PC-3 (cell line): Measurements from ENCODE around the gene C2CD3. TPM values are rescaled to one million over a fixed set of nuclear protein-coding genes. Genes with fewer than 3 reads are reported as not detected.

ENCODE experiments used
- ATAC-seq: fragments of 200-7000 bp; cut with Tn5 transposase; 2 replicates; pipeline ENCODE4 v1.9.1; 2020; ENCODE audit warnings: mild to moderate bottlenecking, moderate library complexity
- BruUV-seq: library from RNA; stranded (reverse); fragments of 400-500 nt; replicated peaks from 2 replicates; lab custom pipeline; 2021; lab: Mats Ljungman, UMichigan
- CTCF ChIA-PET: fragments of 300-600 bp; sonication (Branson Sonifier 250); formaldehyde crosslinking; loops from one replicate; lab custom pipeline; 2022; ENCODE audit warnings: antibody characterized with exemption; lab: Charles Lee
- POLR2A ChIA-PET: fragments of 300-600 bp; sonication (Branson Sonifier 250); formaldehyde crosslinking; loops from one replicate; lab custom pipeline; 2022; ENCODE audit warnings: antibody characterized with exemption; ENCODE audit not compliant: unreplicated experiment; lab: Charles Lee
- DNase-seq: peaks from one replicate; pipeline ENCODE4 v3.0.0-alpha.2; 2015
- H2AFZ ChIP-seq: fragments of 300-600 bp; sonication (generic); 2 replicates; pipeline ENCODE4 v1.6.0; 2016; ENCODE audit warnings: antibody characterized with exemption, low read length
- H3F3A ChIP-seq: fragments of 300-600 bp; sonication (generic); one replicate; pipeline ENCODE4 v1.6.0; 2017; ENCODE audit warnings: antibody characterized with exemption, low read length, control low read depth, mild to moderate bottlenecking; ENCODE audit not compliant: unreplicated experiment
- H3K27ac ChIP-seq: fragments of 300-600 bp; sonication (generic); 2 replicates; pipeline ENCODE4 v1.5.1; 2016; ENCODE audit warnings: mild to moderate bottlenecking, low read length
- H3K27me3 ChIP-seq: fragments of 300-600 bp; sonication (generic); 2 replicates; pipeline ENCODE4 v1.6.1; 2016; ENCODE audit warnings: low read length, mixed read lengths
- H3K36me3 ChIP-seq: fragments of 300-600 bp; sonication (generic); 2 replicates; pipeline ENCODE4 v1.6.1; 2016; ENCODE audit warnings: low read depth, mixed run types, low read length, mixed read lengths
- H3K4me1 ChIP-seq: fragments of 300-600 bp; sonication (generic); 2 replicates; pipeline ENCODE4 v1.5.1; 2016; ENCODE audit warnings: low read length; ENCODE audit not compliant: insufficient read depth
- H3K4me2 ChIP-seq: fragments of 300-600 bp; sonication (generic); 2 replicates; pipeline ENCODE4 v1.6.0; 2016; ENCODE audit warnings: low read length
- H3K4me3 ChIP-seq: fragments of 300-600 bp; sonication (generic); 2 replicates; pipeline ENCODE4 v1.5.1; 2016; ENCODE audit warnings: mild to moderate bottlenecking, low read length, mixed read lengths
- H3K79me2 ChIP-seq: fragments of 300-600 bp; sonication (generic); 2 replicates; pipeline ENCODE4 v1.6.1; 2017; ENCODE audit warnings: low read length, mixed read lengths
- H3K9ac ChIP-seq: fragments of 300-600 bp; sonication (generic); 2 replicates; pipeline ENCODE4 v1.6.0; 2016; ENCODE audit warnings: mild to moderate bottlenecking, low read length
- H3K9me2 ChIP-seq: fragments of 300-600 bp; sonication (generic); replicated peaks from 2 replicates; pipeline ENCODE4 v1.6.1; 2016; ENCODE audit warnings: mixed run types, low read length, mixed read lengths
- H3K9me3 ChIP-seq: fragments of 300-600 bp; sonication (generic); 2 replicates; pipeline ENCODE4 v1.6.1; 2016; ENCODE audit warnings: low read length, mixed read lengths
- H4K20me1 ChIP-seq: fragments of 300-600 bp; sonication (generic); 2 replicates; pipeline ENCODE4 v1.6.1; 2016; ENCODE audit warnings: low read length, mixed read lengths
- EZH2 ChIP-seq: fragments of 300-600 bp; sonication (generic); IDR thresholded peaks from one replicate; pipeline ENCODE4 v1.6.1; 2017; ENCODE audit warnings: antibody characterized with exemption, mild to moderate bottlenecking, low read length; ENCODE audit not compliant: unreplicated experiment
- EZH2phosphoT487 ChIP-seq: fragments of 300-600 bp; sonication (generic); IDR thresholded peaks from 2 replicates; pipeline ENCODE4 v1.6.1; 2018; ENCODE audit warnings: mild to moderate bottlenecking, antibody characterized with exemption, low read length, borderline replicate concordance
- intact Hi-C: fragments of 100-400 bp; cut with micrococcal nuclease; formaldehyde crosslinking; loops from 2 replicates; pipeline ENCODE4 v1.9.0; 2023
- total RNA-seq: library from RNA; depleted of rRNA; stranded (reverse); fragments of >200 nt; gene quantifications from 2 replicates; pipeline ENCODE4 v1.2.3, GENCODE V29; 2014
- TF ChIP-seq, protein P1 (sequence below): fragments of 300-600 bp; sonication (generic); conservative IDR thresholded peaks from 2 replicates; pipeline ENCODE4 v1.5.1; 2017; ENCODE audit warnings: antibody characterized with exemption, low read depth, mild to moderate bottlenecking, low read length

The C2CD3 gene
- total RNA-seq, 1 experiment from 2014 or later: 27.3 TPM

DNA sequence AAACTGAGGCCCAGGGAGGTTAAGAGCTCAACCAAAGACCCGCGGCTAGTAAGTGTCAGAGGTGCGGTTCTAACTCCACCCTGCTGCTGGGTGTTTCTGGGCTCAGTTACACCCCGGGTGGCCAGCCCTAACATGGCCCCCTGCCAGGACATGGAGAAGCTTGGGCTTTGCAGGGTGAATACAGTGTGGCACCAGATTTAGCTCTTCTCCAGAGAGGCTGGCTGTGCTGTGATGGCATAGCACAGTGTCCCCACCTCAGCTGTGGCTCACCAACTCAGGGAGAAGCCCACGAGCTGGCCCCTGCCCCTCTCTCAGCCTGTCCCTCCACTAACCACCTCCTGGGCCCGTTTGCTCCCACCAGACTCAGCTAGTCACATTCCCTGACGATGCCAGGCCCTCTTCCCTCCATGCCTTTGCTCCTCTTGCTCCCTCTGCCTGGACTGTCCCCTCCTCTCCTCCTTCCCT lies 168.9 kb downstream of the C2CD3 start:
- H3F3A ChIP-seq: peaks cover under 1% of the 10 kb centered on the region
- TF ChIP-seq EZH2phosphoT487 (no peak), EZH2 (no peak)
- TF ChIP-seq, protein P1, sequence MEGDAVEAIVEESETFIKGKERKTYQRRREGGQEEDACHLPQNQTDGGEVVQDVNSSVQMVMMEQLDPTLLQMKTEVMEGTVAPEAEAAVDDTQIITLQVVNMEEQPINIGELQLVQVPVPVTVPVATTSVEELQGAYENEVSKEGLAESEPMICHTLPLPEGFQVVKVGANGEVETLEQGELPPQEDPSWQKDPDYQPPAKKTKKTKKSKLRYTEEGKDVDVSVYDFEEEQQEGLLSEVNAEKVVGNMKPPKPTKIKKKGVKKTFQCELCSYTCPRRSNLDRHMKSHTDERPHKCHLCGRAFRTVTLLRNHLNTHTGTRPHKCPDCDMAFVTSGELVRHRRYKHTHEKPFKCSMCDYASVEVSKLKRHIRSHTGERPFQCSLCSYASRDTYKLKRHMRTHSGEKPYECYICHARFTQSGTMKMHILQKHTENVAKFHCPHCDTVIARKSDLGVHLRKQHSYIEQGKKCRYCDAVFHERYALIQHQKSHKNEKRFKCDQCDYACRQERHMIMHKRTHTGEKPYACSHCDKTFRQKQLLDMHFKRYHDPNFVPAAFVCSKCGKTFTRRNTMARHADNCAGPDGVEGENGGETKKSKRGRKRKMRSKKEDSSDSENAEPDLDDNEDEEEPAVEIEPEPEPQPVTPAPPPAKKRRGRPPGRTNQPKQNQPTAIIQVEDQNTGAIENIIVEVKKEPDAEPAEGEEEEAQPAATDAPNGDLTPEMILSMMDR: no peak
- H3K4me1 ChIP-seq: peaks cover 2% of the 10 kb centered on the region
- ChIA-PET CTCF (no interaction called here), POLR2A (interaction anchor here (0.5 kb wide), 1 partner anchor 504 kb away, joined by 3 read pairs; no protein-coding TSS in a partner anchor)
- no peaks in the 10 kb centered on the region for H3K79me2 ChIP-seq
- no peak overlapping the region for H3K4me3 ChIP-seq
- H2AFZ ChIP-seq: no peak overlapping the region
- H3K9me2 ChIP-seq: no peaks in the 10 kb centered on the region
- BruUV-seq: no TSS peak
- intact Hi-C loops: no loop called here
- ATAC-seq: no peak
- H3K9ac ChIP-seq: no peak overlapping the region
- H3K36me3 ChIP-seq: no peaks in the 10 kb centered on the region
- H3K27me3 ChIP-seq: no peaks in the 10 kb centered on the region
- H3K27ac ChIP-seq: no peak overlapping the region
- H4K20me1 ChIP-seq: no peaks in the 10 kb centered on the region
- DNase-seq: no peak
- no peak overlapping the region for H3K4me2 ChIP-seq
- H3K9me3 ChIP-seq: no peaks in the 10 kb centered on the region

DNA sequence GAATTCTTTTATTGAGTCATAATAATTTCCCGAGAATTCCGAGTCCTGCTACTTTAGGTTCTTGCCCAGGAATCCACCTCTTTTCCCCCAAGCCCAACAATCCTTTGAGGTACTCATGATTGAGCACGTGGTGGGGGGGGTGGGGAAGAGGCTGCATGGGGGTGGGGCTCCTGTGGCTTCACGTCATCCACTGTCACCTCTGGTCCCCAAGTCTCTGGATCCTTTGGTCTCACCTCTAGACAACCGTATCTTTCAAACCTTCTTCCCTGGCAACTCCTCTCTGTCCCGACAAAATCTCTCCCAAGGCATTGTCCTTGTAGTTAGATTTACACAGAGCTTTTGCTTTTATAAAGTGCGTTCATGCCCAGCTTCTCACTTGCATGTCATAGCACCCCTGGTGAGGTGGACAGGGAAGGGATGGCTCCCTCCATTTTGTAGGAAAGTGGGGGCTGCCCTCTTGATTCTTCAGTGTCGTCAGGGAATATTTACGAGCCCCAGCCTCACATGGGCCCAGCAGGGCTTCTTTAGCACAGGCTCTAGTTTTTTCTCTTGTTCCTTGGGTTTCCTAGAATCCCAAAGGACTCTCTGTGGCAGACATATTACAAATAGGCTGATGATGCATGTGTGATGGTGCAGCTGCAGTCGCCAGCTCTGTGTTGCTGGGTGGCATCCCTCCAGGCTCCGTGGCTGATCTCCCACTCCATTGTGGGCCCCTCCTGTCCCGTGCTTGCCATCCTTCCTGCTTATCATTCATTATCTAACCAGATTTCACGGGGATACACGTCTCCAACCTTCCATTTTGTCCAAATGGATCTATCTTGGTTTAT lies 170.3 kb downstream of the C2CD3 start:
- H3K9me2 ChIP-seq: no peaks in the 10 kb centered on the region
- DNase-seq (no peak), ATAC-seq (no peak)
- no peaks in the 10 kb centered on the region for H3K9me3 ChIP-seq
- H3K27me3 ChIP-seq: no peaks in the 10 kb centered on the region
- no peaks in the 10 kb centered on the region for H4K20me1 ChIP-seq
- no peak overlapping the region for H2AFZ ChIP-seq
- intact Hi-C loops: no loop called here
- POLR2A ChIA-PET: no interaction called here
- TF ChIP-seq EZH2 (no peak), EZH2phosphoT487 (no peak)
- TF ChIP-seq, protein P1: no peak
- H3K27ac ChIP-seq: no peak overlapping the region
- no peak overlapping the region for H3K4me3 ChIP-seq
- no peaks in the 10 kb centered on the region for H3K79me2 ChIP-seq
- no peaks in the 10 kb centered on the region for H3K36me3 ChIP-seq
- H3K4me2 ChIP-seq: no peak overlapping the region
- no peak overlapping the region for H3K9ac ChIP-seq
- peaks cover 4% of the 10 kb centered on the region for H3F3A ChIP-seq
- BruUV-seq: no TSS peak
- H3K4me1 ChIP-seq: peaks cover 14% of the 10 kb centered on the region
- CTCF ChIA-PET: no interaction called here
